AG04450 (cell line): ENCODE results near the gene PCSK6. TPM values are rescaled to one million over a fixed set of nuclear protein-coding genes. Genes with fewer than 3 reads are reported as not detected.

ENCODE experiments used
- CTCF ChIA-PET: fragments of 300-600, 350-600 bp; formaldehyde crosslinking; extraction: SDS; loops from one replicate; lab custom pipeline; 2022; ENCODE audit warnings: antibody characterized with exemption, inconsistent platforms; lab: Charles Lee
- POLR2A ChIA-PET: fragments of 350-600 bp; formaldehyde crosslinking; extraction: SDS; loops from one replicate; lab custom pipeline; 2021; ENCODE audit warnings: antibody characterized with exemption, inconsistent platforms; lab: Yijun Ruan, JAX
- DNase-seq: peaks from one replicate; pipeline ENCODE4 v3.0.0-alpha.2; 2011; ENCODE audit warnings: low read depth, low spot score
- H3K27ac ChIP-seq: one replicate; pipeline ENCODE4 v1.5.1; 2012; ENCODE audit warnings: low read depth, low read length, control low read depth
- H3K27me3 ChIP-seq: one replicate; pipeline ENCODE4 v1.6.0; 2012; ENCODE audit warnings: low read length; ENCODE audit not compliant: control insufficient read depth, insufficient read depth
- H3K4me3 ChIP-seq: 2 replicates; pipeline ENCODE4 v1.5.1; 2011; ENCODE audit warnings: mild to moderate bottlenecking, low read depth, low read length, control low read depth
- H3K9me3 ChIP-seq: 2 replicates; pipeline ENCODE4 v1.5.1; 2012; ENCODE audit warnings: low read length; ENCODE audit not compliant: control insufficient read depth, insufficient read depth
- CTCF ChIP-seq: IDR thresholded peaks from 2 replicates; pipeline ENCODE4 v1.5.1; 2011; ENCODE audit warnings: low read depth, low read length, control low read depth, inconsistent platforms
- polyA plus RNA-seq: library from polyadenylated mRNA; depleted of rRNA; stranded (reverse); fragments of >200 nt; gene quantifications from 2 replicates; pipeline ENCODE4 v1.2.3, GENCODE V29; 2011

The PCSK6 gene
- polyA plus RNA-seq, 1 experiment: 0.06 TPM

GRCh38 chr15:101366853-101367252, 122.7 kb downstream of the PCSK6 start:
- no peak for DNase-seq
- Histone ChIP-seq H3K27me3 (peaks cover 8% of the 10 kb centered on the region), H3K27ac (no peak overlapping the region), H3K9me3 (no peaks in the 10 kb centered on the region; the same call in 1 of the 2 replicates), H3K4me3 (no peak overlapping the region)
- CTCF ChIA-PET: no interaction called here
- TF ChIP-seq CTCF: no peak
- POLR2A ChIA-PET: interaction anchor here (0.6 kb wide), 1 partner anchor 406 kb away, joined by 3 read pairs; no protein-coding TSS in a partner anchor

GRCh38 chr15:101362986-101363566, 126.4 kb downstream of the PCSK6 start:
- CTCF ChIA-PET: no interaction called here
- Histone ChIP-seq H3K27me3 (peaks cover 8% of the 10 kb centered on the region), H3K9me3 (no peaks in the 10 kb centered on the region), H3K4me3 (no peak overlapping the region), H3K27ac (no peak overlapping the region)
- no peak for TF ChIP-seq CTCF
- no peak for DNase-seq
- POLR2A ChIA-PET: no interaction called here

DNA sequence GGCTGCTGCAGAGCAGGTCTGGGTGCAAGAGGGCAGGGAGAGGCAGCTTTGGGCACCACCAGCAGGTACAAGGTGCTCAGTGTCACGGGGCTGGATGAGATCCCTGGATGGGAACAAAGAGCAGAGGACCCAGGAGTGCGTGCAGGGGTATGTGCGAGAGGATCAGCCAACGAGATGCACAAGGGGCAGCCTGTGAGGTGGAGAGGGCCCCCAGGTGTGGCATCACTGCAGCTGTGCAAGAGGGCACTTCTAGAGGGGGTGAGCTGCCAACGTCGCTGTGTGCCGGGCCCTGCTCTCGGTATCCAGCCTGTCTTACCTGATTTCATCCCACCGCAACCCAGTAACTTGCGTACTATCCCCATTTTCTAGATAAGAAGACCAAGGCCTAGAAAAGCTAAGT, 127.1 kb downstream of the PCSK6 start:
- Histone ChIP-seq H3K9me3 (no peaks in the 10 kb centered on the region), H3K27me3 (peaks cover 11% of the 10 kb centered on the region), H3K27ac (no peak overlapping the region), H3K4me3 (no peak overlapping the region)
- TF ChIP-seq CTCF: no peak
- DNase-seq: no peak
- POLR2A ChIA-PET: no interaction called here
- CTCF ChIA-PET: no interaction called here

DNA sequence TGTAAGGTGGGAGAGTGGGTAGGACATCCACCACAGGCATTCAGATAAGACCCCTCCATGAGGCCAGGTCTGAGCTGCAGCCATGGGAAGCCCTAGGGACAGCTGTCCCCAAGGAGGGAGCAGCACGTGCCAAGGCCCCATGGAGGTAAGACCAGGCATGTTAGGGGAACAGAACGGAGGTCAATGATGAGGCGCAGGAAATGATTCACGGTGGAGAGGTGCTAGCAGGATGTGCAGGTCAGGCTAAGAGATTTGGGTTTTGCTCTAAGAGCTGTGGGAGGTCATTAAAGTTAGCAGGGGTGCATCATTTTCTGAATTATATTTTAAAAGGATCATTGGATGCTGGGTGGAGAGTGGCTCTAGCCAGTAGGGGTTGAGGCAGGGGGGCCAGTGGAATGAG, 128.1 kb downstream of the PCSK6 start:
- H3K27ac ChIP-seq: no peak overlapping the region
- H3K27me3 ChIP-seq: peaks cover 3% of the 10 kb centered on the region
- ChIA-PET CTCF (no interaction called here), POLR2A (no interaction called here)
- no peaks in the 10 kb centered on the region for H3K9me3 ChIP-seq
- TF ChIP-seq CTCF: no peak
- H3K4me3 ChIP-seq: no peak overlapping the region
- DNase-seq: no peak

DNA sequence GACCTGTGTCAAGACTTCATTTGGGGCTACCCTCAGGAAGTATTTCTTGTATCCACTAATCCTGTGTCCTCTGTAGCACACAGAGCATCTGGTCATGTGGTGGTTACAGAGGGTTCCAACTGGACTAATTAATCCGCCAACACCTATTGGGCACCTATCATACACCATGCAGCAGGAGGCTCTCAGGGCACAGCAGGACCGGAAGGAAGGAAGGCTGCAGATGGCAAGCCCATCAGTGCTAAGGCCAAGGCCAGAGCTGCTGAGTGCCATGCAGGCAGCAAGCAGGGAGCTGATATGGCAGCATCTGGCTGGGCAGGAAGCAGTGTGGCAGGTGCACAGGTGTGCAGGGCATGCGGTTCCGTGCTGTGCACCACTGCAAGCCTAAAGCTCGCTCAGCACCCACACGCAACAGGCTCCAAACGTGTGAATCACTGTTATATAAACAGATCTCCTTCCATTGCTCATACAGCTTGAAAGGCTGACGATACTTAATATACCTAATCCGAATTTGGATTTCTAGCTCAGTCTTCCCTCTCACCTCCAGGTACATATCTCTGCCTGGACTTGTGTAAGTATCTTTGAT, 130.1 kb downstream of the PCSK6 start:
- no peak overlapping the region for H3K27ac ChIP-seq
- POLR2A ChIA-PET: no interaction called here
- H3K4me3 ChIP-seq: no peak overlapping the region

More for the DNA sequence above, 130.1 kb downstream of the PCSK6 start:
- DNase-seq: no peak
- no peak for TF ChIP-seq CTCF
- Histone ChIP-seq H3K9me3 (no peaks in the 10 kb centered on the region), H3K27me3 (peaks cover 3% of the 10 kb centered on the region)
- CTCF ChIA-PET: no interaction called here
